ENCODE measurements around the gene GPR152.
A peak's percentile ranks its signal among the peaks of the same experiment; 100 is the strongest.

GPR152 gene

GRCh38 chr11:67464411-67465188 lies 12.1 kb upstream of the GPR152 start:
- peak; percentile 34 for DNase-seq (ENCODE audit: low read depth)

GRCh38 chr11:67463680-67464410 lies 11.3 kb upstream of the GPR152 start:
- DNase-seq (ENCODE audit: low read depth): no peak

GRCh38 chr11:67463186-67463585 lies 10.7 kb upstream of the GPR152 start:
- no peak for DNase-seq (ENCODE audit: low read depth)

GRCh38 chr11:67458266-67458665 lies 5.7 kb upstream of the GPR152 start:
- DNase-seq (ENCODE audit: low read depth): no peak

GRCh38 chr11:67457453-67457852 lies 4.9 kb upstream of the GPR152 start:
- no peak for DNase-seq (ENCODE audit: low read depth)

- DNase-seq (ENCODE audit: low read depth): no peak
Observed at GRCh38 chr11:67456068-67456705, 3.7 kb upstream of the GPR152 start.

GRCh38 chr11:67455054-67455453 lies 2.5 kb upstream of the GPR152 start, which contains the start of gene CABP4:
TSS of gene CABP4 (plus strand) at chr11:67455354. CDS start at chr11:67455424, 70 bp downstream.
- no peak for DNase-seq (ENCODE audit: low read depth)

GRCh38 chr11:67453816-67454732 lies 1.5 kb upstream of the GPR152 start:
- DNase-seq (ENCODE audit: low read depth): no peak

GRCh38 chr11:67451658-67451976 lies 912 bp downstream of the GPR152 start:
- DNase-seq (ENCODE audit: low read depth): no peak

- DNase-seq (ENCODE audit: low read depth): no peak
Observed at GRCh38 chr11:67450796-67451657, 1.5 kb downstream of the GPR152 start.

- DNase-seq (ENCODE audit: low read depth): no peak
Observed at GRCh38 chr11:67449116-67449844, 3.2 kb downstream of the GPR152 start.

GRCh38 chr11:67448220-67448609 lies 4.3 kb downstream of the GPR152 start:
- DNase-seq (ENCODE audit: low read depth): no peak

GRCh38 chr11:67445515-67445914 lies 7.0 kb downstream of the GPR152 start:
- DNase-seq (ENCODE audit: low read depth): no peak

- DNase-seq (ENCODE audit: low read depth): no peak
Observed at GRCh38 chr11:67442504-67443404, 9.8 kb downstream of the GPR152 start.

- no peak for DNase-seq (ENCODE audit: low read depth)
Observed at GRCh38 chr11:67441731-67442351, 10.7 kb downstream of the GPR152 start.

GRCh38 chr11:67441098-67441563 lies 11.4 kb downstream of the GPR152 start:
- DNase-seq (ENCODE audit: low read depth): no peak

- DNase-seq (ENCODE audit: low read depth): no peak
Observed at GRCh38 chr11:67440229-67441097, 12.1 kb downstream of the GPR152 start.

Data from fibroblast of the conjunctiva (primary cell).